Liver (tissue), 9 donors: Measurements from ENCODE around the gene GPC3. TPM values are rescaled to one million over a fixed set of nuclear protein-coding genes. Genes with fewer than 3 reads are reported as not detected.

Experiments
- DNase-seq: peaks from one replicate; pipeline ENCODE4 v3.0.0-alpha.2; 2017; ENCODE audit warnings: low spot score
- H3K27ac ChIP-seq, 2 donors: one replicate each; pipeline ENCODE4 v1.7.0; 2013; ENCODE audit warnings: inconsistent platforms in 2 of 2, low read length in 2 of 2, control low read depth in 1 of 2, low read depth in 1 of 2, mild to moderate bottlenecking in 1 of 2
- H3K27me3 ChIP-seq, 4 donors: one replicate each; pipeline versions ENCODE4 v1.6.1 to v1.7.0; 2013; ENCODE audit warnings: low read length in 3 of 4, inconsistent platforms in 1 of 4, mild to moderate bottlenecking in 1 of 4, moderate library complexity in 1 of 4; ENCODE audit not compliant: control insufficient read depth in 4 of 4, insufficient read depth in 4 of 4
- H3K36me3 ChIP-seq, 4 donors: one replicate each; pipeline versions ENCODE4 v1.6.1 to v1.7.0; 2013; ENCODE audit warnings: low read length in 3 of 4, mild to moderate bottlenecking in 3 of 4, low read depth in 1 of 4, moderate library complexity in 1 of 4; ENCODE audit not compliant: control insufficient read depth in 4 of 4, insufficient read depth in 3 of 4
- H3K4me1 ChIP-seq, 4 donors: one replicate each; pipeline versions ENCODE4 v1.6.1 to v1.7.0; 2013; ENCODE audit warnings: low read length in 3 of 4, mild to moderate bottlenecking in 3 of 4, moderate library complexity in 1 of 4; ENCODE audit not compliant: control insufficient read depth in 4 of 4, insufficient read depth in 4 of 4
- H3K4me3 ChIP-seq, 3 donors: one replicate each; pipeline versions ENCODE4 v1.6.1 to v1.7.0; 2013; ENCODE audit warnings: low read length in 3 of 3, control low read depth in 1 of 3, low read depth in 1 of 3, mild to moderate bottlenecking in 1 of 3
- H3K9ac ChIP-seq, 2 donors: one replicate each; pipeline ENCODE4 v1.7.0; 2013; ENCODE audit warnings: low read length in 2 of 2, mild to moderate bottlenecking in 2 of 2, moderate library complexity in 2 of 2, control low read depth in 1 of 2, low read depth in 1 of 2
- H3K9me3 ChIP-seq, 4 donors: one replicate each; pipeline versions ENCODE4 v1.6.1 to v1.7.0; 2013; ENCODE audit warnings: low read length in 3 of 4; ENCODE audit not compliant: control insufficient read depth in 4 of 4
- EGR1 ChIP-seq, 2 donors: IDR thresholded peaks; 2 replicates each; pipeline ENCODE4 v1.6.1; 2016 to 2018; ENCODE audit warnings: antibody characterized with exemption in 2 of 2, low read depth in 2 of 2
- FOXA1 ChIP-seq: IDR thresholded peaks from 2 replicates; pipeline ENCODE4 v1.6.1; 2016; ENCODE audit warnings: antibody characterized with exemption
- FOXA2 ChIP-seq: IDR thresholded peaks from 2 replicates; pipeline ENCODE4 v1.6.1; 2016; ENCODE audit warnings: antibody characterized with exemption
- HNF4A ChIP-seq, 2 donors: conservative IDR thresholded peaks; 2 replicates each; pipeline ENCODE4 v1.6.1; 2016; ENCODE audit warnings: antibody characterized with exemption in 2 of 2, mild to moderate bottlenecking in 2 of 2
- JUND ChIP-seq, 2 donors: IDR thresholded peaks; 2 replicates each; pipeline ENCODE4 v1.6.1; 2016; ENCODE audit warnings: antibody characterized with exemption in 2 of 2
- NR2F2 ChIP-seq: IDR thresholded peaks from 2 replicates; pipeline ENCODE4 v1.6.1; 2016; ENCODE audit warnings: antibody characterized with exemption
- RAD21 ChIP-seq, 2 donors: IDR thresholded peaks; 2 replicates each; pipeline ENCODE4 v1.6.1; 2016; ENCODE audit warnings: antibody characterized with exemption in 2 of 2, mild to moderate bottlenecking in 2 of 2
- RXRA ChIP-seq, 2 donors: IDR thresholded peaks; 2 replicates each; pipeline ENCODE4 v1.6.1; 2017 to 2018; ENCODE audit warnings: antibody characterized with exemption in 2 of 2, mild to moderate bottlenecking in 1 of 2
- SP1 ChIP-seq: IDR thresholded peaks from 2 replicates; pipeline ENCODE4 v1.6.1; 2018; ENCODE audit warnings: antibody characterized with exemption, mild to moderate bottlenecking
- TAF1 ChIP-seq: conservative IDR thresholded peaks from 2 replicates; pipeline ENCODE4 v1.6.1; 2016; ENCODE audit warnings: antibody characterized with exemption, mild to moderate bottlenecking
- YY1 ChIP-seq: IDR thresholded peaks from 2 replicates; pipeline ENCODE4 v1.6.1; 2016; ENCODE audit warnings: antibody characterized with exemption, mild to moderate bottlenecking
- WGBS: extraction: QIAGEN DNeasy Blood & Tissue Kit; methylation state at CpG from one replicate; pipeline ENCODE4 v1.1.7; 2013; 5-methylcytosine and 5-hydroxymethylcytosine counted together
- polyA plus RNA-seq, 2 donors: library from polyadenylated mRNA; stranded (reverse) in 1 of 2; unstranded in 1 of 2; fragments of 200-250 nt in 1 of 2; fragments of >200 nt in 1 of 2; fragmentation: Nextera tagmentation in 1 of 2; extraction: Ambion mirVana in 1 of 2; gene quantifications; one replicate each; pipeline versions ENCODE4 v1.2.1 to v1.2.3, GENCODE V29; 2013 to 2015
- total RNA-seq, 2 donors: library from RNA; depleted of rRNA; stranded (reverse); fragments of >200 nt; gene quantifications; one replicate each; pipeline ENCODE4 v1.2.3, GENCODE V29; 2014
- TF ChIP-seq, protein P1 (sequence below): IDR thresholded peaks from 2 replicates; pipeline ENCODE4 v1.6.1; 2016; ENCODE audit warnings: antibody characterized with exemption
- TF ChIP-seq, protein P2 (sequence below): IDR thresholded peaks from 2 replicates; pipeline ENCODE4 v1.6.1; 2016; ENCODE audit warnings: antibody characterized with exemption, mild to moderate bottlenecking
- TF ChIP-seq, protein P3 (sequence below): IDR thresholded peaks from 2 replicates; pipeline ENCODE4 v1.6.1; 2016; ENCODE audit warnings: antibody characterized with exemption
- TF ChIP-seq, protein P4 (sequence below): fragments of 150-350 bp; IDR thresholded peaks from 2 replicates; pipeline ENCODE4 v1.5.1; 2017; ENCODE audit warnings: improper control_type of control experiment, low read depth, low read length; ENCODE audit not compliant: missing input control
- donor health status: healthy.
- donor health status: healthy.
- donor health status: healthy.
- donor health status: healthy.
- donor health status: healthy.

The GPC3 gene
- total and polyA plus RNA-seq, 4 donors = 0.40 to 1,133 (median 1.5) TPM

DNA sequence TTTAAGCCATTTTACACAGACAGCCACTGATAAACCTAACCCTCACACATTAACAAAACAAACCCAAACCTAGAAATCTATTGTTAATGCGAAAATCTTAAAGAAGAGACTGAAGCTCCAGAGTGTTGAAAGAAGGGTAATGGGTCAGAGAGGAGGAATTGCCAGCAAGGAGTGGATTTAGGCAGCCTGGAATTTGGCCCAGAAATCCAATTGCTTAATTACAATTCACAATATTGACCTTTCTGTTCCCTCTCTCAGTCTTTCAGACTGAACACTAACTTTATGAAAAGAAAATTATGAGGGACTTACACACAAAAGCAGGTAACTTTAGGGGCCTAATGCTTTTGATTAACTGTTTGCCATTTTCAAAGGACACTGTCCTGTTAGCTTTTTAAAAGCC lies 384.9 kb downstream of the GPC3 start:
- TF ChIP-seq JUND (IDR thresholded peaks at IDR 0.05) (no peak), TAF1 (no peak), HNF4A (conservative IDR thresholded peaks at IDR 0.05) (no peak), FOXA1 (no peak), FOXA2 (no peak), YY1 (no peak), EGR1 (IDR thresholded peaks at IDR 0.05; ENCODE audit: low read depth in 2 of 2) (no peak), RAD21 (IDR thresholded peaks at IDR 0.05) (no peak), RXRA (IDR thresholded peaks at IDR 0.05) (no peak), NR2F2 (no peak), SP1 (no peak)
- TF ChIP-seq, protein P1, sequence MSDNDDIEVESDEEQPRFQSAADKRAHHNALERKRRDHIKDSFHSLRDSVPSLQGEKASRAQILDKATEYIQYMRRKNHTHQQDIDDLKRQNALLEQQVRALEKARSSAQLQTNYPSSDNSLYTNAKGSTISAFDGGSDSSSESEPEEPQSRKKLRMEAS = no peak
- TF ChIP-seq, protein P2, sequence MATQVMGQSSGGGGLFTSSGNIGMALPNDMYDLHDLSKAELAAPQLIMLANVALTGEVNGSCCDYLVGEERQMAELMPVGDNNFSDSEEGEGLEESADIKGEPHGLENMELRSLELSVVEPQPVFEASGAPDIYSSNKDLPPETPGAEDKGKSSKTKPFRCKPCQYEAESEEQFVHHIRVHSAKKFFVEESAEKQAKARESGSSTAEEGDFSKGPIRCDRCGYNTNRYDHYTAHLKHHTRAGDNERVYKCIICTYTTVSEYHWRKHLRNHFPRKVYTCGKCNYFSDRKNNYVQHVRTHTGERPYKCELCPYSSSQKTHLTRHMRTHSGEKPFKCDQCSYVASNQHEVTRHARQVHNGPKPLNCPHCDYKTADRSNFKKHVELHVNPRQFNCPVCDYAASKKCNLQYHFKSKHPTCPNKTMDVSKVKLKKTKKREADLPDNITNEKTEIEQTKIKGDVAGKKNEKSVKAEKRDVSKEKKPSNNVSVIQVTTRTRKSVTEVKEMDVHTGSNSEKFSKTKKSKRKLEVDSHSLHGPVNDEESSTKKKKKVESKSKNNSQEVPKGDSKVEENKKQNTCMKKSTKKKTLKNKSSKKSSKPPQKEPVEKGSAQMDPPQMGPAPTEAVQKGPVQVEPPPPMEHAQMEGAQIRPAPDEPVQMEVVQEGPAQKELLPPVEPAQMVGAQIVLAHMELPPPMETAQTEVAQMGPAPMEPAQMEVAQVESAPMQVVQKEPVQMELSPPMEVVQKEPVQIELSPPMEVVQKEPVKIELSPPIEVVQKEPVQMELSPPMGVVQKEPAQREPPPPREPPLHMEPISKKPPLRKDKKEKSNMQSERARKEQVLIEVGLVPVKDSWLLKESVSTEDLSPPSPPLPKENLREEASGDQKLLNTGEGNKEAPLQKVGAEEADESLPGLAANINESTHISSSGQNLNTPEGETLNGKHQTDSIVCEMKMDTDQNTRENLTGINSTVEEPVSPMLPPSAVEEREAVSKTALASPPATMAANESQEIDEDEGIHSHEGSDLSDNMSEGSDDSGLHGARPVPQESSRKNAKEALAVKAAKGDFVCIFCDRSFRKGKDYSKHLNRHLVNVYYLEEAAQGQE = no peak
- TF ChIP-seq, protein P3, sequence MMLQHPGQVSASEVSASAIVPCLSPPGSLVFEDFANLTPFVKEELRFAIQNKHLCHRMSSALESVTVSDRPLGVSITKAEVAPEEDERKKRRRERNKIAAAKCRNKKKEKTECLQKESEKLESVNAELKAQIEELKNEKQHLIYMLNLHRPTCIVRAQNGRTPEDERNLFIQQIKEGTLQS = no peak
- TF ChIP-seq, protein P4, sequence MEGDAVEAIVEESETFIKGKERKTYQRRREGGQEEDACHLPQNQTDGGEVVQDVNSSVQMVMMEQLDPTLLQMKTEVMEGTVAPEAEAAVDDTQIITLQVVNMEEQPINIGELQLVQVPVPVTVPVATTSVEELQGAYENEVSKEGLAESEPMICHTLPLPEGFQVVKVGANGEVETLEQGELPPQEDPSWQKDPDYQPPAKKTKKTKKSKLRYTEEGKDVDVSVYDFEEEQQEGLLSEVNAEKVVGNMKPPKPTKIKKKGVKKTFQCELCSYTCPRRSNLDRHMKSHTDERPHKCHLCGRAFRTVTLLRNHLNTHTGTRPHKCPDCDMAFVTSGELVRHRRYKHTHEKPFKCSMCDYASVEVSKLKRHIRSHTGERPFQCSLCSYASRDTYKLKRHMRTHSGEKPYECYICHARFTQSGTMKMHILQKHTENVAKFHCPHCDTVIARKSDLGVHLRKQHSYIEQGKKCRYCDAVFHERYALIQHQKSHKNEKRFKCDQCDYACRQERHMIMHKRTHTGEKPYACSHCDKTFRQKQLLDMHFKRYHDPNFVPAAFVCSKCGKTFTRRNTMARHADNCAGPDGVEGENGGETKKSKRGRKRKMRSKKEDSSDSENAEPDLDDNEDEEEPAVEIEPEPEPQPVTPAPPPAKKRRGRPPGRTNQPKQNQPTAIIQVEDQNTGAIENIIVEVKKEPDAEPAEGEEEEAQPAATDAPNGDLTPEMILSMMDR = no peak
- no peak overlapping the region for H3K9ac ChIP-seq
- no peaks in the 10 kb centered on the region for H3K4me1 ChIP-seq
- DNase-seq = no peak
- no peaks in the 10 kb centered on the region for H3K36me3 ChIP-seq
- no peak overlapping the region for H3K27ac ChIP-seq
- H3K4me3 ChIP-seq = no peak overlapping the region
- H3K9me3 ChIP-seq = no peaks in the 10 kb centered on the region
- no peaks in the 10 kb centered on the region for H3K27me3 ChIP-seq
- WGBS = 93% methylated on average over 1 of the region's 1 CpG

GRCh38 chrX:133598601-133599335 lies 386.6 kb downstream of the GPC3 start:
- 70% methylated on average over 2 of the region's 2 CpGs for WGBS
- Histone ChIP-seq H3K9ac (no peak overlapping the region), H3K36me3 (no peaks in the 10 kb centered on the region), H3K27ac (no peak overlapping the region), H3K4me1 (no peaks in the 10 kb centered on the region), H3K27me3 (no peaks in the 10 kb centered on the region), H3K9me3 (no peaks in the 10 kb centered on the region), H3K4me3 (no peak overlapping the region)
- TF ChIP-seq HNF4A (conservative IDR thresholded peaks at IDR 0.05) = no peak
- TF ChIP-seq RAD21 (IDR thresholded peaks at IDR 0.05) = no peak
- TF ChIP-seq, protein P1 = no peak
- no peak for TF ChIP-seq FOXA1
- TF ChIP-seq YY1 = no peak
- TF ChIP-seq, protein P3 = no peak
- no peak for TF ChIP-seq EGR1 (IDR thresholded peaks at IDR 0.05; ENCODE audit: low read depth in 2 of 2)
- no peak for TF ChIP-seq FOXA2
- DNase-seq = no peak
